Stimulated activated CD4-positive, alpha-beta T cell treated with anti-CD3 and anti-CD28 coated beads, TNF-alpha, amount 100 ng/mL, for 48 hours (primary cell): ENCODE results near the gene CDS1.
"Not testable (repeated sequence)": the region's sequence is repeated elsewhere in the genome, so short reads cannot be mapped to it uniquely, and the experiment has no call there.

Experiments
- DNase-seq, 3 donors: peaks; one replicate each; pipeline ENCODE4 v3.0.0-alpha.2; 2020; ENCODE audit warnings: low read depth in 3 of 3

Gene CDS1

GRCh38 chr4:84673475-84674240 is 90.7 kb downstream of the CDS1 start:
- no peak for DNase-seq

DNA sequence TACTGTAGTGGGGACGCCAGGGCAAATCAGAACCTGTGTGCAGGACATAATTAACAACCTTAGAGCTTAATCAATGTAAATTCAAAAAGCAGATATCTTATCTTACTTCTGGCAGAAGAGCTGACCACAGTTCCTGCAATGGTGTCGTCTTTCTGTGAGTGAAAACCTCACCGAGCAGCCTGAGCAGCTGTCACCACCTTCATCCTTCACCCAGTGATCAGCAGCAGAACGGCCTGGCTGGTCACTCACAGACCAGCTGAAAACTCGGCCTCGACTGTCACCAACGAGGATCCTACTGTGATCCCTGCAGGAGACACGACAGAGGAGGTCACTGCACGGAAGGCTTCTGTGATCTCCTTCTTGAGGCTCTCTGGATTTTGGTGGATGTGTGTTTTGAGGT is 94.2 kb downstream of the CDS1 start:
- DNase-seq: no peak

GRCh38 chr4:84677995-84678394 is 95.1 kb downstream of the CDS1 start:
- no peak for DNase-seq

DNA sequence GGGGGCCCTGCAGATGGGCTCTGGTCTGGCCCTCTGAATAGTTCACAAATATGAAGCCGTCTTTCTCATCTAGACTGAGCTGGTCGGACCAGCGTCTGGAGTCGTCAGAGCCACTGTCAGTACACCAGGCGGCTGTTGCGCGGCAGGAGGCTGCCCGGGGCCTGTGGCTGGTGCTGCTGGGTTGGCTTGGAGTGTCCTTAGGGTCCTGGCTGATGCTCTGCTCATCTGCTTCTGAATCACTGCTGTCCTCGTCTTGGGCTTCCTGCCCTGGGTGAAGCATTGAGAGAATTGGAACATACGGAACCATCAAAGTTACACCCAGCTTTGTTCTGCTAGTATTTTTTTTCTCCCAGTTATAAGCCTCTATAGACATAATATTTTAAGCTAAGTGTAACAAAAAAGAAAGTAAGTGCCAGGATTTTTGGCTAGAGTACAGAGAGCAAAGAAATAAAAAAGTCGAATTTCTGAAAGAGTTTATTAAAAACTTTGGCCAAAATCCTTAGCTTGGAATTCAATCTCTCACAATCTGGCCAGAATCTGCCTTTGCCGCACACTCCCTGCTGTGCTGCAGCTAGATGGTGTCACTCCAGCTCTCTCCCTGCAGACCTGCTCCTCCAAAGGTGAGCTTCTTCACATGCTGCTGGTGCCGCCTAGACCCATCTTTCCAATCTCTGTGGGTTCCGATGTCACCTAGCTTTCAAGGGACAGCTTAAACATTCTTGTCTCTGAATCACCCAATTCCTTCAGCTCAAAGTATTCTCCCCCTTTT is 96.2 kb downstream of the CDS1 start:
- no peak for DNase-seq

- DNase-seq: no peak
Measured at GRCh38 chr4:84680956-84681355, 98.0 kb downstream of the CDS1 start.

- DNase-seq: no peak
Measured at GRCh38 chr4:84681486-84682274, 98.8 kb downstream of the CDS1 start.

GRCh38 chr4:84682661-84683060 is 99.7 kb downstream of the CDS1 start:
- DNase-seq: not testable (repeated sequence)

DNA sequence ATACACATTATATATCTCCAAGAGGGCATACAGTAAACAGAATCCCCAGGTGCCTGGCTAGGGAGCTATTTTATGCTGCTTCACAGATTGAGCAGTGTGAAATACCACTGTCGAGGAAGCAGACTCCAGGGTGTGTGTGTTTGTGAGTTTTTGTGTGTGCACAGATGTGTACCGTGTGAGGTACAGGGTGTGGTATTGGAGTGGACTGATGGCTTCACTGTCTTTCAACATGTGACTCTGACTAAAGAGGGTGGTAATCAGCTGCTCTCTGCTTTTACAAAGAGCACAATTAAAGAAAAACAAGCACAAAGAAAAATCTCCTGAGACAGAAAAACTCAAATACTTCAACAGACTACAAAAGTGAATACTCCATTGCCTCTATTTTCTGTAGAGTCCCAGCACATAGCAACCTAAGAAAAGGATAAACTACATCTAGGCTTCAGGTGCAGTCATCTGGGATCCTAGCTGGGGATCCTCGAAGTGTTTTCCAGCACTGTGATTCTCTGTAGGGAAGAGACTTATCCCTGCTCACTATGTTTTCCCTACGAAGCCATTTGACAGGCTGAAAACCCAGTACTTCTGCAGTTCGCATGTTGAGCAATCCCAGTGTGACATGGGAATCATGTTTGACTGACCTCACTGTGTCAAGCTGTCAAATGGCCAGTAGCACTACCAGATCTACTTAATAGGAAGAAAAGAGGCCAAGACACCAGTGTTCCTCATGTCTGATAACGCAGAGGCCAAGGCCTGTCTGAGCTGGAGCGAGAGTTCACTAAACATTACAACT is 100.3 kb downstream of the CDS1 start:
- no peak for DNase-seq

GRCh38 chr4:84684361-84684760 is 101.4 kb downstream of the CDS1 start:
- DNase-seq: no peak

DNA sequence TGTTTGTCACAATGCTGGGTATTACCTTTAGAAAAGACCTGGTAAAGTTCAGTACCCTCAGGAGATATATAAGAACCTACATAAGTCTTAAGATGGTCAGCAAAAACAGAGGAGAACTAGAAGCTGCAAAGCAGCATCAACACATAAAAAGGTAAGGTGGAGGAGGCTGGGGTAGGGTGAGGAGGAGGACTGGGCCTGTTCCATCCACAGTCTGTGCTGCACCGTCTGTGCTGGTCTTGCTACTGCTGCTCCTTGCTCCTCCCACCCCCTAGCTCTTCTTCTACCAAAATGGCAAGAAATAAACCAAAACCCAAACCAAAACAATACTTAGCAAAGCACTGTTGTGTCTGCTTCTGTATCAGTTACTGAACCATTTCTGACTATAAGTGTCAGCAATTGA is 102.2 kb downstream of the CDS1 start:
- DNase-seq: no peak

GRCh38 chr4:84688605-84689004 is 105.7 kb downstream of the CDS1 start:
- no peak for DNase-seq

DNA sequence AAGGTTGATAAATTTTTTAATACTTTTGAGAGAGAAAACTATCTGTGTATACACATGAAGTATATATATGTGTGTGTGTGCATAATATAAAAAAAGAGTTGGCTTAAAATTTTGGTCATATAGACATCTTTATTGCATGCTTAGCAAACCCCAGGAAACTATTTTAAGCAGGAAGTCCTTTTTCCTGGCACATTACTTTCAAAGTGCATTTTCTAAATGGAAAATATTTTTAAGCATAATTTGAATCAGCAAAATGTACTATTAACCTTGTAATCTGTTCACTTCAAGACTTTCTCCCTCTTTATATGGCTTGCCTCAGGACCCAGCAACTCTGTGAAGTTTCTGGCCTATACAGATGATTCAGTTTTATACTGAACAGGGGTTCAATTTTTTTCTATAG is 106.3 kb downstream of the CDS1 start:
- DNase-seq: no peak

GRCh38 chr4:84690481-84690880 is 107.6 kb downstream of the CDS1 start:
- DNase-seq: no peak

DNA sequence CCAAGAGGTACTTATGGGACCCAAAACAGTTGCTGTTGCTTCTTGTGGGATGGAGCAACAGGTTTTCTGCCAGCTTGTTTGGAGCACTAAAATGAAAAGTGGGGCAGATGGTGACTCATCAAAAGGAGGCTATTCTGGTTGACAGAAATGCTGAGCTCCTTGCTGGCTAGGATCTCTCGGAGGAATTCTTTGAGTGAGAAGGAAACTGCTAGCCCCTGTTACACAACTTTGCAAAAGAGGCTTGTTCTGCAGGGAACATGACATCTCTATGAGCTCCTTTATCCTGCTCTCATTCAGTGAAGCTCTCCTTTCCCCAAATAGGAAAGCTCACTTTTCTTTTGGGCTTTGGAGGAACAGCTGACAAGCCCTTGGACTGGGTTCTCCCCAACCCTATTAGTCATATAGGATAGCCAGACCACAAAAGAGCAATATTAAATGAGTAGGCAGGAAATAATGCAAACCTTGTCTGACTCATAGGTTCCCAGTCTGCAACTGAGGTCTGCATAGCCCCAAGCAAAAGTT is 108.3 kb downstream of the CDS1 start:
- DNase-seq: no peak

DNA sequence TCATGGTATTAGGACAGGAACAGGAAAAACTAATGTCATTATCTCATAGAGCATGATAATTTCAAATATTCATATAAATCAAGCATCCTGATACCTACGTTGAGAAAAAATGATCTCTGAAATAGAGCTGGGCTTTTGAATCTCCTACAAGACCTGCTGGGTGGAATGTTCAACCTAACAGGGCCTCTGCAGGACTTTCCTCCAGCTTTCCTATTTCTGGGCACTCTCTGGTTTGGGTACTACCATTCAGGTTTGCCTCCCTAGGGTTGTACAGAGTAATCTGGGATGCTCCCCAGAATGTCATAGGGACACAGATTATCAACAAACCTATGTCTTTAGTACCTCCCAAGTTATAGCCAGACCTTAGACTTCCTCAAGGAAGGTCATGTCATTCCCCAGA is 108.9 kb downstream of the CDS1 start:
- no peak for DNase-seq

GRCh38 chr4:84697159-84697558 is 114.2 kb downstream of the CDS1 start:
- DNase-seq: no peak

DNA sequence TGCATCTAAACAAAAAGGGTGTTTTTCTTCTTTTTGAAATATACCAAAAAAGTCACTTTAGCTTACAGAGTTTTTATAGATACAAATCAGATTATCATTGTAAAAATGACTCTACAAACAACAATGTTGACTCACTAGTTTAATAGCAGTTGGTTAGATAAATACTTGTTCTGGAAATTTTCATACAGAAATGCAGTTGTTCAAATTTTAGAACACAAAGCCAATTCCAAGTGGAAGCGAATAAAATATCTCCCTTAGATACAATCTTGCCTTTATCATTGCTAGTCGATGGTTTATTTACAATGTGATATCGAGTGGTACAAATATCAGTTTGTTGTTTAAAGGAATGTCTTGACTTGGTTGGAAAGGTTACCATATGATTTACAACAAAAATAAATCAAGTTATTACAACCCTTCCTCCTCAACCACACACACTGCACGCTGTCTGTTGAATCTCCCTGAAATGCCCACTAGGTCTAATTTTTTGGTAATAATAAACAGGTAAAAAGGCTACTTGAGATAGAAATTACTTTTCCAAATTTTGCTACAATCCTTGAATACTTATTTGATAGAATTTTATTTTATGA is 114.8 kb downstream of the CDS1 start:
- no peak for DNase-seq

DNA sequence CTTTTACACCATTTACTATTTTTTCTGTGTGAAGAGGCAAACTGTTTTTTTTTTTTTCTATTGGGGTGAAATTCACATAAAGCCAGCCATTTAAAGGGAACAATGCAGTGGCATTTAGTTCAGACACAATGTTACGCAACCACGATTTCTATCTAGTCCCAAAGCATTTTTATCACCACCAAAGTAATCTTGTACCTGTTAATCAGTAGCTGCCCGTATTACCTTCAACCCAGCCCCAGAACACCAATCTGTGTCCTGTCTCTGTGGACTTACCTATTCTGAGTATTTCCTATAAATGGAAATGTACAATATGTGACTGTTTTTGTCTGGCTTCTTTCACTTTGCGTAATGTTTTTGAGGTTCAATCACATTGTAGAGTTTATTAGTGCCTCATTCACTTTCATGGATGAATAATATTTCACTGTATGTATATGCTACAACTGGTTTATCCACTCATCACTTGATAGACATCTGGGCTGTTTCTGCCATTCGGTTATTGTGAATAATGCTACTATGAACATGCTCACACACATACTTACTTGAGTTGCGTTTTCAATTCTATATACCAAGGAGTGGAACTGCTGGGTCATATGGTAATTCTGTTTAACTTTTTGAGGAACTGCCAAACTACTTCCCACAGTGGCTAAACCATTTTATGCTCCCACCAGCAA is 116.2 kb downstream of the CDS1 start:
- no peak for DNase-seq
